Neural cell (in vitro differentiated cells): ENCODE data around the gene OGA. TPM values are rescaled to one million over a fixed set of nuclear protein-coding genes. Genes with fewer than 3 reads are reported as not detected.

Source experiments
- H2AFZ ChIP-seq: fragments of 200-600, 300-800 bp; sonication (generic), shearing (Covaris generic); 2 replicates; pipeline ENCODE4 v1.6.0; 2014; ENCODE audit warnings: low read depth, mild to moderate bottlenecking, antibody characterized with exemption, low read length, moderate library complexity
- H3F3A ChIP-seq: fragments of 200-600 bp; shearing (Covaris generic); 2 replicates; pipeline ENCODE4 v1.6.1; 2016; ENCODE audit warnings: mild to moderate bottlenecking, moderate library complexity, mixed read lengths, antibody characterized with exemption, low read length; ENCODE audit not compliant: insufficient read depth, poor library complexity, severe bottlenecking
- H3K27ac ChIP-seq: fragments of 200-600, 300-800 bp; sonication (generic), shearing (Covaris generic); 2 replicates; pipeline ENCODE4 v1.5.1; 2014; ENCODE audit warnings: mild to moderate bottlenecking, low read length, moderate library complexity
- H3K27me3 ChIP-seq: fragments of 300-800, 200-600 bp; sonication (generic), shearing (Covaris generic); 2 replicates; pipeline ENCODE4 v1.6.0; 2014; ENCODE audit warnings: mild to moderate bottlenecking, low read depth, low read length, moderate library complexity; ENCODE audit not compliant: insufficient read depth
- H3K36me3 ChIP-seq: fragments of 300-800, 200-600 bp; sonication (generic), shearing (Covaris generic); 2 replicates; pipeline ENCODE4 v1.5.1; 2014; ENCODE audit warnings: mild to moderate bottlenecking, antibody characterized with exemption, low read length, moderate library complexity; ENCODE audit not compliant: insufficient read depth
- H3K4me2 ChIP-seq: fragments of 300-800, 200-600 bp; sonication (generic), shearing (Covaris generic); 2 replicates; pipeline ENCODE4 v1.6.0; 2014; ENCODE audit warnings: mild to moderate bottlenecking, low read length
- H3K4me3 ChIP-seq: fragments of 300-800, 200-600 bp; sonication (generic), shearing (Covaris generic); 2 replicates; pipeline ENCODE4 v1.5.1; 2014; ENCODE audit warnings: mild to moderate bottlenecking, low read length, moderate library complexity
- H3K79me2 ChIP-seq: fragments of 200-600 bp; shearing (Covaris generic); replicated peaks from 2 replicates; pipeline ENCODE4 v1.6.0; 2014; ENCODE audit warnings: mild to moderate bottlenecking, low read length, moderate library complexity; ENCODE audit not compliant: insufficient read depth
- H3K9ac ChIP-seq: fragments of 300-800, 200-600 bp; sonication (generic), shearing (Covaris generic); 2 replicates; pipeline ENCODE4 v1.6.1; 2016; ENCODE audit warnings: mild to moderate bottlenecking, low read length, mixed read lengths
- H3K9me2 ChIP-seq: fragments of 200-600 bp; shearing (Covaris generic); 2 replicates; pipeline ENCODE4 v1.6.1; 2016; ENCODE audit warnings: mild to moderate bottlenecking, low read length, mixed read lengths; ENCODE audit not compliant: insufficient read depth
- H3K9me3 ChIP-seq: fragments of 200-600, 300-800 bp; sonication (generic), shearing (Covaris generic); 2 replicates; pipeline ENCODE4 v1.6.1; 2016; ENCODE audit warnings: mild to moderate bottlenecking, mixed run types, low read length, moderate library complexity, mixed read lengths
- H4K20me1 ChIP-seq: fragments of 200-600 bp; shearing (Covaris generic); 2 replicates; pipeline ENCODE4 v1.6.1; 2016; ENCODE audit warnings: mild to moderate bottlenecking, mixed run types; ENCODE audit not compliant: insufficient read depth
- EP300 ChIP-seq: fragments of 450-650 bp; conservative IDR thresholded peaks from 2 replicates; pipeline ENCODE4 v1.6.1; 2014; ENCODE audit warnings: antibody characterized with exemption, mild to moderate bottlenecking, moderate library complexity; ENCODE audit not compliant: poor library complexity, severe bottlenecking
- EZH2 ChIP-seq: fragments of 200-600, 300-800 bp; shearing (Covaris generic), sonication (generic); IDR thresholded peaks from 2 replicates; pipeline ENCODE4 v1.6.1; 2014; ENCODE audit warnings: antibody characterized with exemption, low read length, borderline replicate concordance, mild to moderate bottlenecking; ENCODE audit not compliant: insufficient read depth, poor library complexity, severe bottlenecking
- MXI1 ChIP-seq: fragments of 450-650 bp; conservative IDR thresholded peaks from 2 replicates; pipeline ENCODE4 v1.6.1; 2014; ENCODE audit warnings: antibody characterized with exemption, mild to moderate bottlenecking; ENCODE audit not compliant: poor library complexity, severe bottlenecking
- POLR2AphosphoS5 ChIP-seq: IDR thresholded peaks from 2 replicates; pipeline ENCODE4 v1.6.1; 2012
- RAD21 ChIP-seq: fragments of 450-650 bp; conservative IDR thresholded peaks from 2 replicates; pipeline ENCODE4 v1.6.1; 2014; ENCODE audit warnings: antibody characterized with exemption, mild to moderate bottlenecking, moderate library complexity
- SMC3 ChIP-seq: fragments of 450-650 bp; conservative IDR thresholded peaks from 2 replicates; pipeline ENCODE4 v1.6.1; 2014; ENCODE audit warnings: antibody characterized with exemption, mild to moderate bottlenecking, moderate library complexity; ENCODE audit not compliant: poor library complexity
- TAF1 ChIP-seq: IDR thresholded peaks from 2 replicates; pipeline ENCODE4 v1.6.1; 2012; ENCODE audit warnings: low read depth
- polyA plus RNA-seq: library from polyadenylated mRNA; depleted of rRNA; stranded (reverse); fragments of >200 nt; gene quantifications from 2 replicates; pipeline ENCODE4 v1.2.3, GENCODE V29; 2014
- TF ChIP-seq, protein P1 (sequence below): fragments of 450-650 bp; IDR thresholded peaks from 2 replicates; pipeline ENCODE4 v1.5.1; 2014; ENCODE audit warnings: antibody characterized with exemption, mild to moderate bottlenecking, moderate library complexity; ENCODE audit not compliant: poor library complexity, severe bottlenecking
- TF ChIP-seq, protein P2 (sequence below): IDR thresholded peaks from 2 replicates; pipeline ENCODE4 v1.6.1; 2012; ENCODE audit warnings: borderline replicate concordance

OGA gene
- polyA plus RNA-seq, 1 donor from 2014 or later = 357 TPM

DNA sequence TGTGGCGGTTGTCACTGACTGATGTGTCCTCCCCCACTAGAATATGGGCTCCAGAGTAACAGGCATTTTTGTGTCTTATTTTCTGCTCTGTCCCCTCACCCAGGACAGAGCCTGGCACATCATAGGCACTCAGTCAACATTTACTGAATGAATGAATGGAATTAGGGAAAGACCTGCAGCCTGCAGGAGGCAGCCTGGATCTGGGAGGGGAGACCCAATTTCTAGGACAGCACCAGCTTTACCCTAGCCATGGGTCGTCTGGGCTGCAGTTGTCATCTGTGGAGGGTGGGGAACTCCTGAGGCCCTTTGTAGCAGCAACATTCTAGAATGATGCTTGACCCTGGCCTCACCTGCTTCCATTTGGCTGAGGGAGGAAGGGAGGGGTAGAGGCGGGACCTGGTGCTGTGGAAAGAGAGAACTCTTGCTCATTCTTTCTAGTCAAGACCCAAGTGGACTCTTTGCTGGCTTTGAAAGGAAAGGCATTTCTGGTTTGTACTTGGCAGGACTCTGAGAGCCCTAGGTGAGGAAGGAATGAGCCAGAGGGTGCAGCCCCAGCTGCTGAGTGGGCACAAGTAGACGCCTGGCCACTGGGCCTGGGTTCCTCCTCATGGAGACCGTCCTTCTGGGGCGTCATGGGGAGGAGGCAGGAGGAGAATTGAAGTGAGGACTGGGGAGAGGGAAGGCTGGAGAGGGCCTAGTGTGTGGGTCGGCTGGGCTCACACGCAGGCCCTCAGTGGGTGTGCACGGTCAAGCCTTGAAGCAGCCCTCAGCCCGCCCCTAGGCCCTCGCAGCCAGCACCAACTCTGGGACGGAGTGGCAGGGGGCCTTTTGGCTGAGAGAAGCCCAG is 51.3 kb downstream of the OGA start:
- no peaks in the 10 kb centered on the region for H3K9me2 ChIP-seq
- H2AFZ ChIP-seq = no peak overlapping the region
- H3K9ac ChIP-seq = no peak overlapping the region
- peaks cover 6% of the 10 kb centered on the region for H3K27me3 ChIP-seq
- no peaks in the 10 kb centered on the region for H4K20me1 ChIP-seq
- no peaks in the 10 kb centered on the region for H3K36me3 ChIP-seq
- H3F3A ChIP-seq = no peaks in the 10 kb centered on the region
- no peaks in the 10 kb centered on the region for H3K79me2 ChIP-seq
- no peaks in the 10 kb centered on the region for H3K9me3 ChIP-seq
- no peak overlapping the region for H3K27ac ChIP-seq
- no peak overlapping the region for H3K4me3 ChIP-seq
- TF ChIP-seq, protein P1, sequence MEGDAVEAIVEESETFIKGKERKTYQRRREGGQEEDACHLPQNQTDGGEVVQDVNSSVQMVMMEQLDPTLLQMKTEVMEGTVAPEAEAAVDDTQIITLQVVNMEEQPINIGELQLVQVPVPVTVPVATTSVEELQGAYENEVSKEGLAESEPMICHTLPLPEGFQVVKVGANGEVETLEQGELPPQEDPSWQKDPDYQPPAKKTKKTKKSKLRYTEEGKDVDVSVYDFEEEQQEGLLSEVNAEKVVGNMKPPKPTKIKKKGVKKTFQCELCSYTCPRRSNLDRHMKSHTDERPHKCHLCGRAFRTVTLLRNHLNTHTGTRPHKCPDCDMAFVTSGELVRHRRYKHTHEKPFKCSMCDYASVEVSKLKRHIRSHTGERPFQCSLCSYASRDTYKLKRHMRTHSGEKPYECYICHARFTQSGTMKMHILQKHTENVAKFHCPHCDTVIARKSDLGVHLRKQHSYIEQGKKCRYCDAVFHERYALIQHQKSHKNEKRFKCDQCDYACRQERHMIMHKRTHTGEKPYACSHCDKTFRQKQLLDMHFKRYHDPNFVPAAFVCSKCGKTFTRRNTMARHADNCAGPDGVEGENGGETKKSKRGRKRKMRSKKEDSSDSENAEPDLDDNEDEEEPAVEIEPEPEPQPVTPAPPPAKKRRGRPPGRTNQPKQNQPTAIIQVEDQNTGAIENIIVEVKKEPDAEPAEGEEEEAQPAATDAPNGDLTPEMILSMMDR = no peak
- TF ChIP-seq MXI1 (no peak), EP300 (no peak), TAF1 (no peak), POLR2AphosphoS5 (no peak), RAD21 (no peak), EZH2 (no peak), SMC3 (no peak)
- TF ChIP-seq, protein P2, sequence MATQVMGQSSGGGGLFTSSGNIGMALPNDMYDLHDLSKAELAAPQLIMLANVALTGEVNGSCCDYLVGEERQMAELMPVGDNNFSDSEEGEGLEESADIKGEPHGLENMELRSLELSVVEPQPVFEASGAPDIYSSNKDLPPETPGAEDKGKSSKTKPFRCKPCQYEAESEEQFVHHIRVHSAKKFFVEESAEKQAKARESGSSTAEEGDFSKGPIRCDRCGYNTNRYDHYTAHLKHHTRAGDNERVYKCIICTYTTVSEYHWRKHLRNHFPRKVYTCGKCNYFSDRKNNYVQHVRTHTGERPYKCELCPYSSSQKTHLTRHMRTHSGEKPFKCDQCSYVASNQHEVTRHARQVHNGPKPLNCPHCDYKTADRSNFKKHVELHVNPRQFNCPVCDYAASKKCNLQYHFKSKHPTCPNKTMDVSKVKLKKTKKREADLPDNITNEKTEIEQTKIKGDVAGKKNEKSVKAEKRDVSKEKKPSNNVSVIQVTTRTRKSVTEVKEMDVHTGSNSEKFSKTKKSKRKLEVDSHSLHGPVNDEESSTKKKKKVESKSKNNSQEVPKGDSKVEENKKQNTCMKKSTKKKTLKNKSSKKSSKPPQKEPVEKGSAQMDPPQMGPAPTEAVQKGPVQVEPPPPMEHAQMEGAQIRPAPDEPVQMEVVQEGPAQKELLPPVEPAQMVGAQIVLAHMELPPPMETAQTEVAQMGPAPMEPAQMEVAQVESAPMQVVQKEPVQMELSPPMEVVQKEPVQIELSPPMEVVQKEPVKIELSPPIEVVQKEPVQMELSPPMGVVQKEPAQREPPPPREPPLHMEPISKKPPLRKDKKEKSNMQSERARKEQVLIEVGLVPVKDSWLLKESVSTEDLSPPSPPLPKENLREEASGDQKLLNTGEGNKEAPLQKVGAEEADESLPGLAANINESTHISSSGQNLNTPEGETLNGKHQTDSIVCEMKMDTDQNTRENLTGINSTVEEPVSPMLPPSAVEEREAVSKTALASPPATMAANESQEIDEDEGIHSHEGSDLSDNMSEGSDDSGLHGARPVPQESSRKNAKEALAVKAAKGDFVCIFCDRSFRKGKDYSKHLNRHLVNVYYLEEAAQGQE = no peak
- H3K4me2 ChIP-seq = no peak overlapping the region

DNA sequence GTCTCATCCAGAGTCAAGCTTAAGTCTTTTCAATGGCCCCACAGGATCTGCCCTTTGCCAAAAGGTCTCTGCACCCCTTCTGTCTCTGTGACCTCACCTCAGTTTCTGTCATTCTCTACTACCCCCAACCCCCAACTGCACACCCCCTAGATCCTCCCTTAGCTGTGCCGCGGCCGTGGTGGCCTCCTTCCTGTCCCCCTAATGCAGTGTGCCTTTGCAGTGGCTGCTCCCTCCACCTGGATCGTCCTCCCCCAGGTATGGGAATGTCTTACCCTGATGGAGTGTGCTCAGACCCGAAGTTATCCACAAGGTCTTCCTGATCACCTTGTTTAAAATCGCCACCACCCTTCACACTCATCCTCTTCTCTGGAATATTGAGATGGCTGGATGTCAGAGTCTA is 51.9 kb downstream of the OGA start:
- Histone ChIP-seq H3K4me3 (no peak overlapping the region), H3K4me2 (no peak overlapping the region), H4K20me1 (no peaks in the 10 kb centered on the region), H2AFZ (no peak overlapping the region), H3K27me3 (peaks cover under 1% of the 10 kb centered on the region), H3K9me3 (no peaks in the 10 kb centered on the region), H3K9ac (no peak overlapping the region), H3K9me2 (no peaks in the 10 kb centered on the region), H3K27ac (no peak overlapping the region), H3K36me3 (no peaks in the 10 kb centered on the region), H3K79me2 (no peaks in the 10 kb centered on the region), H3F3A (no peaks in the 10 kb centered on the region)
- TF ChIP-seq EP300 (no peak), POLR2AphosphoS5 (no peak), RAD21 (no peak), TAF1 (no peak), SMC3 (no peak), MXI1 (no peak), EZH2 (no peak)
- TF ChIP-seq, protein P2 = no peak
- TF ChIP-seq, protein P1 = no peak
